Coronary artery (tissue), 2 donors: ENCODE data around the gene UGT1A9.

Experiments
- DNase-seq: peaks from one replicate; pipeline ENCODE4 v3.0.0-alpha.2; 2017; ENCODE audit warnings: low spot score
- H3K27ac ChIP-seq, 2 donors: fragments of 200-600 bp; sonication (generic); one replicate each; pipeline ENCODE4 v1.5.1; 2016 to 2019
- H3K4me3 ChIP-seq: fragments of 200-600 bp; sonication (generic); 2 replicates; pipeline ENCODE4 v1.5.1; 2016; ENCODE audit warnings: mild to moderate bottlenecking, moderate library complexity
- TF ChIP-seq, protein P1 (sequence below): fragments of 200-600 bp; sonication (generic); IDR thresholded peaks from one replicate; pipeline ENCODE4 v1.5.1; 2019; ENCODE audit warnings: antibody characterized with exemption

The UGT1A9 gene

DNA sequence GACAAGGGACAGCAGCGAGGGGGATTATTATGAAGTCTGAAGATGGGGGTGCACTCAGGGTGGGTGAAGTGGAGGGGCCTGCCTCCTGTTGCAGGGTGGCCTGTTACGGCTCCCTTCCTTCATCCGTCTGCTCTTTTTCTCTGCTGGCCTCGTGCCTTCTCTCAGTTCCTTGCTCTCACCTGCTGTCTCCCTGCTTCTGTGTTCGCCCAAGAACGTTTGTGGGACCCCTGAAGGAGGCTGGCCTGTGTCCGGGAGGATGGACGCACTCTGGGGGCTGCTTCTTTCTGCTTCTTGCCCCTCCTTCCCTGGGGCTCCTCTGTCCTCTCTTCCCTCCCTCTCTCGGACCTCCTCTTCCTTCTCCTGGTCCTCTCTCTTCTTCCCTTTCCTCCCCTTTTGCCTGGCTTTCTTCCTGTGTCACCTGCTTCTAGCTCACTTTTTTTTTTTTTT is 120.2 kb downstream of the UGT1A9 start:
- no peak overlapping the region for H3K27ac ChIP-seq
- no peak overlapping the region for H3K4me3 ChIP-seq
- TF ChIP-seq, protein P1, sequence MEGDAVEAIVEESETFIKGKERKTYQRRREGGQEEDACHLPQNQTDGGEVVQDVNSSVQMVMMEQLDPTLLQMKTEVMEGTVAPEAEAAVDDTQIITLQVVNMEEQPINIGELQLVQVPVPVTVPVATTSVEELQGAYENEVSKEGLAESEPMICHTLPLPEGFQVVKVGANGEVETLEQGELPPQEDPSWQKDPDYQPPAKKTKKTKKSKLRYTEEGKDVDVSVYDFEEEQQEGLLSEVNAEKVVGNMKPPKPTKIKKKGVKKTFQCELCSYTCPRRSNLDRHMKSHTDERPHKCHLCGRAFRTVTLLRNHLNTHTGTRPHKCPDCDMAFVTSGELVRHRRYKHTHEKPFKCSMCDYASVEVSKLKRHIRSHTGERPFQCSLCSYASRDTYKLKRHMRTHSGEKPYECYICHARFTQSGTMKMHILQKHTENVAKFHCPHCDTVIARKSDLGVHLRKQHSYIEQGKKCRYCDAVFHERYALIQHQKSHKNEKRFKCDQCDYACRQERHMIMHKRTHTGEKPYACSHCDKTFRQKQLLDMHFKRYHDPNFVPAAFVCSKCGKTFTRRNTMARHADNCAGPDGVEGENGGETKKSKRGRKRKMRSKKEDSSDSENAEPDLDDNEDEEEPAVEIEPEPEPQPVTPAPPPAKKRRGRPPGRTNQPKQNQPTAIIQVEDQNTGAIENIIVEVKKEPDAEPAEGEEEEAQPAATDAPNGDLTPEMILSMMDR = no peak
- DNase-seq = no peak

DNA sequence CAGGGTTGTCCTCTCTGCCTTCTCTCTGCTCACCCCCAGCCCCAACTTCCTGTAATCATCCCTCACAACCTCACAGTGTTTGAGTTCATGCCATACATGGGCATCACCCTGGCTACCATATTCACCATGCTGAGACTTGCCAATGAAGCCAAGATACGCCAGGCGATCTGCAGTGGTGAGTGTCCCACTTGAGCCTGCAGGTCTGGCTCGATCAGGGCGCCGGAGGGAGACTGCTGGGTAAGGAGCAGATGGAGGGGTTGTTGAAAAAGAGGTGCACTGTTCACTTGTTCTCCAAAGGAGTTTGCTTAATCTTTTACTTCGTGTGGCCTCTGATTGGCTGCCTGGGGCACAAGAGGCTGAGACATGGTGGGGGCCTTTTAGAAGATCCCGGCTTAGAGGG is 121.0 kb downstream of the UGT1A9 start:
- no peak for DNase-seq
- Histone ChIP-seq H3K27ac (no peak overlapping the region), H3K4me3 (no peak overlapping the region)
- TF ChIP-seq, protein P1 = no peak

DNA sequence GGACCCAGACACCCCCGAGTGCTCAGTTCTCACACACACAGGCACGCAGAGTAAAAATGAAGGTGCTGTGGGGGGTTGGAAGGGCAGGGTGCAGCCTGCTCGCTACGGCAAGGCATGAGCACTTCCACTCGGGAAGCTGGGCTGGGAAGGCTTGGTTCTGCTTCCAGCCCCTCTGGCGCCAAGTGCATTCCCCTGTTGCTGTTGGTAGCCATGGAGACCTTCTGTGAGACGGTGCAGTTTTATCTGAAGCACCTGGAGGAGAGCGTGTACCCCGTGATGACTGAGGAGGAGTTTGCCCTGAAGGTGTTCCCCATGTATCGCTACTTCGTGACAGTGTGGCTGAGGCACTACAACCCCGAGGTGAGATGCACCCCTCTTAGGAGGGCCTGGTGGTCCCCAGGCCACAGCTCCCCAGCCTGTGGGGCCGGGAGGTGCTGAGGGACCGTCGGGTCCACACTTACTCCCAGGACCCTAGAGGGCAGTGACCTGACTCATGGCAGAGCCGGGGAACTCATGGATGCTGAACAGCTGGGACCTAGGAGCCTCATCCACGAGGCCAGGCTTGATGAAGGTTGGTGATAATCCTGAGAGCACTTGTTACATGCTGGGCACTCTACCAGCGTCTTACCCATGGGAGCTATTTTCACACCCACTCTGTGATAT is 121.9 kb downstream of the UGT1A9 start:
- H3K4me3 ChIP-seq = no peak overlapping the region
- H3K27ac ChIP-seq = no peak overlapping the region
- TF ChIP-seq, protein P1 = no peak
- no peak for DNase-seq

DNA sequence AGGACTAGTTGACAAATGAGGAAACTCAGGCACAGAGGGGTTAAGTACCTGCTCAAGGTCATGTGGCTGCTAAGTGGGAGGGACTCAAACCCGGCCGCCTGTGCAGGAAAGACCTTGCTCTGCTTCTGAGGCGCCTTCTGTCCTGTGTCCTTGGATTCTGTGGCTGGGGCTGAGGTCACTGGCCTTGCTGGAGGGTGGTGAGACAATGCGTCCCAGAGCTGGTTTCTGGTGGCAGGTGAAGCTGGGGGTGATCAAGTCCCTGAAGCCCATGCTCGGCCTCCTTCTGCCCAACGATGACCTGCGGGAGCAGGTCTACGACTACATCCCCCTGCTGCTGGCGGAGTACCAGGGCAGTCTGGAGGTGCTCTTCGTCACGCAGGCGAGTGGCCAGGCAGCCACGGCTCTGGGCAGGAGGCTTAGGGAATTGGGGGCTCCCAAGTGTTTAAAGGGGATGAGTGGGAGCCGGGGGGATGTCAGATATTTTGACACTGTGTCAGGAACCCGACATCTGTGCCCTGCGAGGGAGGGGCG is 122.5 kb downstream of the UGT1A9 start:
- Histone ChIP-seq H3K27ac (no peak overlapping the region), H3K4me3 (no peak overlapping the region)
- TF ChIP-seq, protein P1 = no peak
- DNase-seq = no peak

DNA sequence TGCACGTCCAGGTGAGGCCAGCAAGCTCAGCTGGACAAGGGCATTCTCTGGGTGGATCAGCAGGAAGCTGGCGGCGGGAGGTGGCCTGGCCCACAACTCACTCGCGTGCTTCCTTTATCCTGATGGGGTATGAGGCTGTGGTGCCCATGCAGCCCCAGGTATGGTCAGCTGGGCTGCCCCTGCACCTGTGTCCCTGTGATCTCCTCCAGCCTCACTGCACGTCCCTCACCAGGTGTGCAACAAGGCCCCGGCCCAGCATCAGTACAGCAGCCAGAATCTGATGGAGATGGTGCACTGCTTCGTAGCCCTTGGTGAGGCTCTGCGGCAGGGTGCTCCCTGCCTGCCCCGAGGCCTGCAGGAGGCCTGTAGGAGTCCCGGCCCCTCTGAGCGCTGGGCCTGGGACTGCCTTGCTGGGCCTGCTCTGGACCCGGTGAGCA is 124.1 kb downstream of the UGT1A9 start:
- TF ChIP-seq, protein P1 = no peak
- Histone ChIP-seq H3K4me3 (no peak overlapping the region), H3K27ac (no peak overlapping the region)
- peak; percentile 56 for DNase-seq

DNA sequence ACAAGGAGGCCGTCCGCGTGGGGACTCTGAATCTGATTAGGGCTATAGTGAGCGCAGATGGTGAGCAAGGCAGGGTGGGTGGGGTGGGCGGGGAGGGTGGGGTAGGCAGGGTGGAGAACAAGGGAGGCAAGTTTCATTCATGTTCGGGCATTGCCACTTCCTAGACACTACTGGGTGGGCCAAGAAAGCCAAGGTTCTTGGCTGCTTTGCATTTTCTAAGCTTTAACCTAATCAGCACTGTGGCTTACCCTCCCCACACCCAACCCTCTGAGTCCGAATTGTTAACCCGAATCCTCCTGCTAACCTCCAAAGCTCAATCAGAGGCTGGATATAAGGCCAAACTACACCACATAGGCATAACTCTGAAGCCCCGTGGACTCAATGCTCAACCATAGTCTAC is 124.6 kb downstream of the UGT1A9 start:
- no peak overlapping the region for H3K27ac ChIP-seq
- no peak overlapping the region for H3K4me3 ChIP-seq
- DNase-seq = peak; percentile 43
- TF ChIP-seq, protein P1 = no peak
